A549 (cell line): Measurements from ENCODE around the gene PRX.

ENCODE experiments used
- CTCF ChIP-seq: fragments of >200 bp; sonication (Bioruptor Twin); formaldehyde crosslinking; IDR thresholded peaks from 3 replicates; pipeline ENCODE4 v1.5.1; 2016
- MAFK ChIP-seq: fragments of 450-650 bp; IDR thresholded peaks from 2 replicates; pipeline ENCODE4 v1.6.1; 2014; ENCODE audit not compliant: partially characterized antibody
- PHF8 ChIP-seq: fragments of 200-600 bp; sonication (generic); IDR thresholded peaks from 2 replicates; pipeline ENCODE4 v1.6.1; 2016; ENCODE audit warnings: low read depth, mild to moderate bottlenecking, antibody characterized with exemption, moderate library complexity, borderline replicate concordance
- POLR2A ChIP-seq: IDR thresholded peaks from 2 replicates; pipeline ENCODE4 v1.6.1; 2012; ENCODE audit warnings: mild to moderate bottlenecking, low read length
- POLR2AphosphoS2 ChIP-seq: conservative IDR thresholded peaks from 2 replicates; pipeline ENCODE4 v1.6.1; 2012; ENCODE audit warnings: low read length, improper control_type of control experiment, inconsistent platforms
- REST ChIP-seq: fragments of 200-600 bp; sonication (generic); IDR thresholded peaks from 2 replicates; pipeline ENCODE4 v1.6.1; 2016; ENCODE audit warnings: antibody characterized with exemption, mild to moderate bottlenecking, moderate library complexity
- RFX5 ChIP-seq: fragments of 450-650 bp; IDR thresholded peaks from 2 replicates; pipeline ENCODE4 v1.7.1; 2014; ENCODE audit warnings: antibody characterized with exemption, mild to moderate bottlenecking, moderate library complexity
- SMC3 ChIP-seq: fragments of >200 bp; sonication (Bioruptor Twin); formaldehyde crosslinking; IDR thresholded peaks from 3 replicates; pipeline ENCODE4 v1.6.1; 2018; ENCODE audit warnings: inconsistent platforms
- SREBF2 ChIP-seq: fragments of 450-650 bp; IDR thresholded peaks from 2 replicates; pipeline ENCODE4 v1.6.1; 2014; ENCODE audit warnings: mild to moderate bottlenecking, moderate library complexity
- TF ChIP-seq, protein P1 (sequence below): fragments of 150-350 bp; IDR thresholded peaks from 2 replicates; pipeline ENCODE4 v1.6.1; 2014; ENCODE audit warnings: low read depth, mild to moderate bottlenecking, low read length
- TF ChIP-seq, protein P2 (sequence below): IDR thresholded peaks from 2 replicates; pipeline ENCODE4 v1.6.1; 2012
- TF ChIP-seq, protein P3 (sequence below): fragments of 450-650 bp; IDR thresholded peaks from 2 replicates; pipeline ENCODE4 v1.6.1; 2014; ENCODE audit warnings: antibody characterized with exemption

DNA sequence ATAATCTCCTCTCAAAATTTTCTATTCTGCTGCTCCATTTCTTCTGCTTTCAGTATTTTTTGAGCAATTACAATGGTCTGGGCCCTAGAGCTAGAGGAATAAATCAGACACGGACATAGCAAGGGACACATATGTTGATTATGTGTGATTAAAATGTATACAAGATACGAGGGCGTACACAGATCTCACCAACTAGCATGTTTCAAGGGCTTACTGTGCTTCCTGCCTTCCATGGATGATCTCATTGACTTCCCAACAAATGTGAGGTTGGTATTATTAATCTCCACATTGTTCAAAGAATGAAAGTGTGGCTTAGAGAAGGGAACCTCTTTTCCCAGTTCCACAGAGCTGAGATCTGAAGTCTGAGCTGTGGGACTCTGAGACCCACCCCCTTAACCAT is 55.5 kb downstream of the PRX start:
- TF ChIP-seq CTCF: no peak
- no peak for TF ChIP-seq POLR2AphosphoS2
- no peak for TF ChIP-seq SREBF2
- TF ChIP-seq, protein P1, sequence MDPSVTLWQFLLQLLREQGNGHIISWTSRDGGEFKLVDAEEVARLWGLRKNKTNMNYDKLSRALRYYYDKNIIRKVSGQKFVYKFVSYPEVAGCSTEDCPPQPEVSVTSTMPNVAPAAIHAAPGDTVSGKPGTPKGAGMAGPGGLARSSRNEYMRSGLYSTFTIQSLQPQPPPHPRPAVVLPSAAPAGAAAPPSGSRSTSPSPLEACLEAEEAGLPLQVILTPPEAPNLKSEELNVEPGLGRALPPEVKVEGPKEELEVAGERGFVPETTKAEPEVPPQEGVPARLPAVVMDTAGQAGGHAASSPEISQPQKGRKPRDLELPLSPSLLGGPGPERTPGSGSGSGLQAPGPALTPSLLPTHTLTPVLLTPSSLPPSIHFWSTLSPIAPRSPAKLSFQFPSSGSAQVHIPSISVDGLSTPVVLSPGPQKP: no peak
- TF ChIP-seq RFX5: no peak
- TF ChIP-seq PHF8: no peak
- no peak for TF ChIP-seq POLR2A
- no peak for TF ChIP-seq REST
- TF ChIP-seq, protein P2, sequence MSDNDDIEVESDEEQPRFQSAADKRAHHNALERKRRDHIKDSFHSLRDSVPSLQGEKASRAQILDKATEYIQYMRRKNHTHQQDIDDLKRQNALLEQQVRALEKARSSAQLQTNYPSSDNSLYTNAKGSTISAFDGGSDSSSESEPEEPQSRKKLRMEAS: no peak
- TF ChIP-seq, protein P3, sequence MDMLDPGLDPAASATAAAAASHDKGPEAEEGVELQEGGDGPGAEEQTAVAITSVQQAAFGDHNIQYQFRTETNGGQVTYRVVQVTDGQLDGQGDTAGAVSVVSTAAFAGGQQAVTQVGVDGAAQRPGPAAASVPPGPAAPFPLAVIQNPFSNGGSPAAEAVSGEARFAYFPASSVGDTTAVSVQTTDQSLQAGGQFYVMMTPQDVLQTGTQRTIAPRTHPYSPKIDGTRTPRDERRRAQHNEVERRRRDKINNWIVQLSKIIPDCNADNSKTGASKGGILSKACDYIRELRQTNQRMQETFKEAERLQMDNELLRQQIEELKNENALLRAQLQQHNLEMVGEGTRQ: no peak
- no peak for TF ChIP-seq MAFK
- no peak for TF ChIP-seq SMC3
